HG03439 (cell line): ENCODE data around the gene MECR.
"Not testable (repeated sequence)": the region's sequence is repeated elsewhere in the genome, so short reads cannot be mapped to it uniquely, and the experiment has no call there.

ENCODE experiments used
- ATAC-seq: cut with Tn5 transposase; IDR thresholded peaks from one replicate; pipeline ENCODE4 v1.9.1; 2021; ENCODE audit warnings: mild to moderate bottlenecking, moderate library complexity; ENCODE audit not compliant: unreplicated experiment

MECR gene

GRCh38 chr1:29172415-29172939 is 58.3 kb downstream of the MECR start:
- no peak for ATAC-seq

GRCh38 chr1:29171521-29171920 is 59.2 kb downstream of the MECR start:
- ATAC-seq = no peak

- ATAC-seq = no peak
Observed at GRCh38 chr1:29171089-29171488, 59.6 kb downstream of the MECR start.

DNA sequence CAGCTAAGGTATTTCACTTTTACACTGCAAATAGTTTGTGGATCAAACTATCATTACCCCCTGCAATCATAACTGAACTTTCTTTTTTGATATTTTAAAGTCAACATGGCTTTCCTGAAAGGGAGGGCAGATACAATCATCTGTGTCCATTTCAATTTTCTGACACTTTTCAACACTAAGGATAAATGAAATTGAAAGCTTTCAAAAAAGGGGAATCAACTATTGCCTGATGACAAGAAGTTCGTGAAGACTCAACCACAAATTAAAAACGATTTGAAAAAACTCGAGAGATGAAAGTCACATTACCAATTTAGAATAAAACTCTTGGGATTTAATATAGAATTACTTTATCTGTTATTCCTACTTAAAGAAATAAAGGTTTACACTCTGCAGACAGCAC is 60.8 kb downstream of the MECR start:
- no peak for ATAC-seq

- no peak for ATAC-seq
Observed at GRCh38 chr1:29167904-29168303, 62.8 kb downstream of the MECR start.

- no peak for ATAC-seq
Observed at GRCh38 chr1:29166291-29166878, 64.3 kb downstream of the MECR start.

- no peak for ATAC-seq
Observed at GRCh38 chr1:29164588-29164987, 66.1 kb downstream of the MECR start.

DNA sequence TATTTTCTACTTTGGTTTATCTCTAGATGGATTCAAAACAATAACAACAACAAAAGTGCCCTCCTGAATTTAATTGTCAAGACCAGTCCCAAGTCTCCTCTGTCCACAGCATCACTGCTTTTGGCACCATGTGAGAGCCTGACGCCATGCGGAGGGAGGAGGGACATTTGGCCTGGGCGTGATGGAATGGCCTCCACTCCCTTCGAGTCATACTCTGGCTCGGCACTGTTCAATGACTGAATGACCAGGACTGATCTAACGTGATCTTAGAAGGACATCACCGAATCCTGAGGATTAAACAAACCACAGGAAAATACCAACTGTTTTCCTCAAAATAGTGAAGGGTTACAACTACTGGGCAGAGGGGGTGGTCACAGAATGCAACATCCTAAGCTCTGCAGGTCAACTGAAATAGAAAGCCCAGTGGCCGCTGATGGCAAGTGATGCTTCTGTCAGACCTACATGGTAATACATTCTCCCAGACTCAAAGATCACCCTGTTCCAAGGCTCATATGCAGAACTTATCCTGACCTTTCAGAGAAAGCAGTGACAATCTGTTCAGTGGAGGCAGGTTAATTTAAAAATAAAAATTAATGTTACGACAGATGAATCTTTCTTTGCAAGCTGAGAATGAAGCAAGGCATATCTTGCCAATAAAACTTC is 68.1 kb downstream of the MECR start:
- no peak for ATAC-seq

- no peak for ATAC-seq
Observed at GRCh38 chr1:29162025-29162424, 68.7 kb downstream of the MECR start.

DNA sequence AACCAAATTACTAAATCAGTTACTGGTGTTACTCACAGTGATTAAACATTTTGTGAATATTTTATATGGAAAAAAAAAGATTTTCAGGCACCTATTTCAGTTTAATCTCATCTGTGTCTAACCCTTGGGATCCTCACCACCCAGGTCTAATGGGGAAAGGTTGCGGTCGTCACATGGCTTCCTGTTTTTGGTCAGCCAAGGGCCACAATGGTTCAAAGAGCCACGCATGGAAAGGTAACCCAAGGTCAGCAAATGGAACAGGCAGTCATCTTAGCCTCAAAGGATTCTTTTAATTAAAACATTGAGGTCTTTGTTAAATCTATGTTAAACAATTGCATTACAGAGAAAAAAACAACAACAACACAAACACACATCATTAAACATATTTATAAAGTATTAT is 71.0 kb downstream of the MECR start:
- ATAC-seq = no peak

GRCh38 chr1:29157269-29157601 is 73.5 kb downstream of the MECR start:
- ATAC-seq = no peak

DNA sequence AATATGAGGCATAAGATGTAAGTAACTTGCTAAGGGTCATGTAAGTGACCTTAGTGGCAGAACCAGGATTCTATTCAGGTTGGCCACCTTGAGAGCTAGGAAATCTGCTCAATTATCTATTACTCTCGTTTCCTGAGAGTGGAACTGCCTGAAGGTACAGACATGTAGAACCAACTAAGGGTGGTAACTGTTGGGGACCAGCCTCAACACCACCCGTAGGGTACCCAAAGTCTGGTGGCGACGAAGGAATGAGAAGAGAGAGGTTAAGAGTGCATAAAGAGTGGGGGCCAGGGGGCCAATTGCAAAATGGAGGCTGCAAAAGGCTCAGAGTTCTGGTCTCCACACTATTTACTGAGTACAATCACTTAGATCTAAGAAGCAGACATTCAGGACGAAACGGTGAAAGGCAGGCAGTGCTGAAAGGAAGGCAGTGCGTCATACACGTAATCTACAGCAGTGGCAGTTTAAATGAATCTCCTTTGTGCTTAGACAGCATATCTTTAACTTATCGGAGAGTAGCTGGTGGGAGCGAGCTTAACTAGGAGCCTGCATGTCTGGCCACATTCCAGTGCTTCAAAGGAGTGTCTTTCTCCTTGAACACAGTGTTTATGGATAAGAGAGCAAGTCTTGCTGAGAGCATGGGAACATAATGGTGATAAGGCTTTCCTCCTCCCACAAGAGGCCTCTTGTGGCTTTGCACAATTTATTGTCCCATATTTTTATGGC is 74.0 kb downstream of the MECR start:
- no peak for ATAC-seq

GRCh38 chr1:29152046-29152805 is 78.5 kb downstream of the MECR start:
- ATAC-seq = no peak

DNA sequence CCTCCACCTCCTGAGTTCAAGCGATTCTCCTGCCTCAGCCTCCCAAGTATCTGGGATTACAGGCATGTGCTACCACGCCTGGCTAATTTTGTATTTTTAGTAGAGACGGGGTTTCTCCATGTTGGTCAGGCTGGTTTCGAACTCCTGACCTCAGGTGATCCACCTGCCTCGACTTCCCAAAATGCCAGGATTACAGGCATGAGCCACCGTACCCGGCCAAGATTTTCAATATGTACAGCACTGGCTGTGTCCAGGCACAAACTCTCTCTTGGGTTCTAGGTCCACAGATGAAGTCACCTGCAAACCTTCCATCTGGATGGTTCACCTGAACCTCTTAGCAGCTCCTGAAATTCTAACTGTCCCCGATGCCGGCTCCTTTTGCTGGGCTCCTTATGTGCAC is 80.4 kb downstream of the MECR start:
- ATAC-seq = not testable (repeated sequence)

DNA sequence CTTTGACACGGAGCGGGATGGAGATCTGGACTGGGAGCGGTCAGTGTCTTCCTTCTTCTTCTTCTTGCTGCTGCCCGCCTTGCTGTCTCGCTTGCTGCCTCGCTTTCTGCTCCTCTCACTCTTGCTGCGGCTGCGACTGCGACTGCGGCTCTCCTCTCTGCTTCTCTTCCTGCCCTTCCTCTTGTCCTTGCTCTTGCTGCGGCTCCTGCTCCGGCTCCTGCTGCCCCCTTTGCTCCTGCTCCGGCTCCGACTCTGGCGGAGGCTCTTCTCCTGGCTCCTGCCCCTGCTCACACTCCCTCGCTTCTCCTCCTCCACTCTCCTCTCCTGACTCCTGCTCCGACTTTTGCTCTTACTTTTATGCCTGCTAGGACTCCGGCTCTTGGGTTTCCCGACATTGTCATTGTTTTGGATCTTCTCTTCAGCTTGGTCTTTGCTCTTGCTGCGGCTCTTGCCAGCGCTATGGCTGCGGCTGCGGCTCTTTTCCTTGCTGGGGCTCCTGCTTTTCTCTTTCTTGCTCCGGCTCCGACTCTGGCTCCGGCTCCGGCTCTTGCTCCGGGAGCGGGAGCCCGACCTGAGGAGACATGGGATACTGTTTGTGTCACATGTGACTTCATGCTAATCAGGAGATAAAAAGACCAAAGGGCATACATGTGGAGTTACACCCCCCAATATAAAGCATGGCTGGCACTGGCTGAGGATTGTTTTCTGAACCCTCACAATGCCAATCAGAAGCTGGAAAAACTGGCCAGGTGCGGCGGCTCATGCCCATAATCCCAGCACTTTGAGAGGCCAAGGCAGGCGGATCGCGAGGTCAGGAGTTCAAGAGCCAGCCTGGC is 81.9 kb downstream of the MECR start:
- no peak for ATAC-seq

GRCh38 chr1:29145739-29146437 is 84.8 kb downstream of the MECR start:
- ATAC-seq = no peak

DNA sequence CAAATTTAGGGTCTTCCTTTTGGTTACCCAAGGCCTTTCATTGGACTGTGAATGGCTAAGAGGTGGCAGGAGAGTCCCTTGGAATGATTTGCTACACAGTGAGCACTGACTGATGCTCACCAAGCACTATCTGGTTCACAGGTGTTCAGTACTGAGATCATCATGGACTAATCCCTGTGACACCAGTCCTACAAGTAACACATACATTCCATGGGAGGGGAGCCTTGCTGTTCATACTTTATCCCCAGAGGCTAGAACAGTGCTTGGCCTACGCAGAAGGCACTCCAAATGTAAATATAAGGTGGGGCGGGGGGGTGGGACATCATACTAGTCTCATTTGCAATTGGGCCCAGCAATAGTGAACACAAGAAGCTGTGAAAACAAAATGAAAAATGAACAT is 86.6 kb downstream of the MECR start:
- no peak for ATAC-seq

DNA sequence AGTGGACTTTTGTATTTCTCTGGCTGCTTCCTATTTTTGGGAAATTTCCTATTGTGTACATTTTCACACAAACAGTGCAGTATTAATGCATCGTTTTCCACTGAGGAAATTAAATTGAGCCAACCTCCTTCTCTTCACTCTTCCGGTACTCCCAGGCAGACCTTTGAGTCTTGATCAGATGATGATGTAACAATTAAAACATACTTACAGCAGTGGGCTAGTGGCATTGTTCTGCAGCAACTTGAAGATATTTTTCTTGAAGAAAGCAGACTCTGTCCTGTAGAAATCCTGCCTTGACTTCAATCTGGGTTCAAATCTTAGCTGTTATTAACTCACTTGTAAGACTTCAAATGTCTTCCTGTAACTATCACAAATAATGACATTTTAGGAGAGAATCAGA is 88.0 kb downstream of the MECR start:
- ATAC-seq = no peak
